Spleen (tissue), 7 donors: ENCODE results near the gene AP1G2.

Experiments
- POLR2A ChIP-seq, 3 donors: fragments of 450-650 bp; IDR thresholded peaks; one replicate each; pipeline ENCODE4 v1.5.1; 2017; ENCODE audit warnings: antibody characterized with exemption in 3 of 3, mild to moderate bottlenecking in 1 of 3
- POLR2AphosphoS5 ChIP-seq, 3 donors: sonication (generic); formaldehyde crosslinking; IDR thresholded peaks; one replicate each; pipeline ENCODE4 v1.5.1; 2017; ENCODE audit warnings: antibody characterized with exemption in 3 of 3
- TF ChIP-seq, protein P1 (sequence below), 11 experiments: fragments of 200-600 bp in 7 of 11; fragments of 450-650 bp in 4 of 11; sonication (generic) in 4 of 11; IDR thresholded peaks in 8 of 11; conservative IDR thresholded peaks in 3 of 11; 1 replicate in 7 of 11; 2 replicates in 4 of 11; pipeline versions ENCODE4 v1.4.0 to v1.8.0; 2016 to 2021; ENCODE audit warnings: antibody characterized with exemption in 11 of 11, inconsistent platforms in 4 of 11, mild to moderate bottlenecking in 1 of 11
- donor health status: DM: no; HTN: no; CAD: no; lungs with moderate emphysema.
- donor health status: DM: no; HTN: no; CAD: no.
- donor health status: DM: no; HTN: no; CAD: no.

DNA sequence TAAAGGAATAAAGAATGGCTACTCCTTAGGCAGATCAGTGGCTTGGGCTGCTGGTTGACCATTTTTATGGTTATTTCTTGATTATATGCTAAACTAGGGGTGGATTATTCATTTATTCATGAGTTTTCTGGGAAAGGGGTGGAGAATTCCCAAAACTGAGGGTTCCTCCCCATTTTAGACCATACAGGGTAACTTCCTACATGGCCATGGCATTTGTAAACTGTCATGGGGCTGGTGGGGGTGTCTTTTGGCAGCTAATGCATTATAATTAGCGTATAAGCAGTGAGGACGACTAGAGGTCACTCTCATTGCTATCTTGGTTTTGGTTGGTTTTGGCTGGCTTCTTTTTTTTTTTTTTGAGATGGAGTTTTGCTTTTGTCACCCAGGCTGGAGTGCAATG, 36.6 kb upstream of the AP1G2 start:
- TF ChIP-seq, protein P1, sequence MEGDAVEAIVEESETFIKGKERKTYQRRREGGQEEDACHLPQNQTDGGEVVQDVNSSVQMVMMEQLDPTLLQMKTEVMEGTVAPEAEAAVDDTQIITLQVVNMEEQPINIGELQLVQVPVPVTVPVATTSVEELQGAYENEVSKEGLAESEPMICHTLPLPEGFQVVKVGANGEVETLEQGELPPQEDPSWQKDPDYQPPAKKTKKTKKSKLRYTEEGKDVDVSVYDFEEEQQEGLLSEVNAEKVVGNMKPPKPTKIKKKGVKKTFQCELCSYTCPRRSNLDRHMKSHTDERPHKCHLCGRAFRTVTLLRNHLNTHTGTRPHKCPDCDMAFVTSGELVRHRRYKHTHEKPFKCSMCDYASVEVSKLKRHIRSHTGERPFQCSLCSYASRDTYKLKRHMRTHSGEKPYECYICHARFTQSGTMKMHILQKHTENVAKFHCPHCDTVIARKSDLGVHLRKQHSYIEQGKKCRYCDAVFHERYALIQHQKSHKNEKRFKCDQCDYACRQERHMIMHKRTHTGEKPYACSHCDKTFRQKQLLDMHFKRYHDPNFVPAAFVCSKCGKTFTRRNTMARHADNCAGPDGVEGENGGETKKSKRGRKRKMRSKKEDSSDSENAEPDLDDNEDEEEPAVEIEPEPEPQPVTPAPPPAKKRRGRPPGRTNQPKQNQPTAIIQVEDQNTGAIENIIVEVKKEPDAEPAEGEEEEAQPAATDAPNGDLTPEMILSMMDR (IDR thresholded peaks at IDR 0.05 in 8 of 11, conservative IDR thresholded peaks at IDR 0.05 in 3 of 11): no peak
- TF ChIP-seq POLR2AphosphoS5 (IDR thresholded peaks at IDR 0.05) (no peak), POLR2A (IDR thresholded peaks at IDR 0.05) (no peak)
